IMR-90 (cell line): Measurements from ENCODE around the gene ZNF827. TPM values are rescaled to one million over a fixed set of nuclear protein-coding genes. Genes with fewer than 3 reads are reported as not detected.

ENCODE experiments used
- ATAC-seq: fragments of 200-7000 bp; cut with Tn5 transposase; 2 replicates; pipeline ENCODE4 v1.9.1; 2020; ENCODE audit warnings: low read depth, mild to moderate bottlenecking, moderate library complexity
- BruUV-seq: library from RNA; stranded (reverse); fragments of 400-500 nt; replicated peaks from 2 replicates; lab custom pipeline; 2021; lab: Mats Ljungman, UMichigan
- CTCF ChIA-PET: fragments of 300-600 bp; formaldehyde crosslinking; extraction: SDS; loops from one replicate; lab custom pipeline; 2021; ENCODE audit warnings: antibody characterized with exemption; lab: Yijun Ruan, JAX
- POLR2A ChIA-PET: fragments of 300-600 bp; sonication (Branson Sonifier 250); formaldehyde crosslinking; loops from one replicate; lab custom pipeline; 2022; ENCODE audit warnings: antibody characterized with exemption; ENCODE audit not compliant: unreplicated experiment; lab: Charles Lee
- DNase-seq: peaks from one replicate; pipeline ENCODE4 v3.0.0; 2013
- H2AFZ ChIP-seq: replicated peaks from 2 replicates; pipeline ENCODE3; 2013; ENCODE audit warnings: low read length, mild to moderate bottlenecking; ENCODE audit not compliant: poor library complexity
- H2AK5ac ChIP-seq: 2 replicates; pipeline ENCODE4 v1.6.1; 2013; ENCODE audit warnings: low read depth, low read length, inconsistent platforms
- H2AK9ac ChIP-seq: replicated peaks from 2 replicates; pipeline ENCODE3; 2013; ENCODE audit warnings: mild to moderate bottlenecking, low read depth, low read length, moderate library complexity; ENCODE audit not compliant: poor library complexity
- H2BK120ac ChIP-seq: 2 replicates; pipeline ENCODE4 v1.6.1; 2013; ENCODE audit warnings: low read depth, low read length, inconsistent platforms
- H2BK15ac ChIP-seq: 3 replicates; pipeline ENCODE4 v1.6.1; 2013; ENCODE audit warnings: low read depth, low read length, inconsistent platforms
- H2BK20ac ChIP-seq: 2 replicates; pipeline ENCODE4 v1.6.1; 2013; ENCODE audit warnings: low read depth, mild to moderate bottlenecking, inconsistent platforms, low read length, moderate library complexity
- H2BK5ac ChIP-seq: 2 replicates; pipeline ENCODE4 v1.6.1; 2013; ENCODE audit warnings: mild to moderate bottlenecking, low read depth, low read length, inconsistent platforms; ENCODE audit not compliant: poor library complexity, severe bottlenecking
- H3K14ac ChIP-seq: replicated peaks from 2 replicates; pipeline ENCODE4 v1.6.1; 2013; ENCODE audit warnings: low read depth, low read length, inconsistent platforms
- H3K18ac ChIP-seq: 2 replicates; pipeline ENCODE4 v1.6.1; 2013; ENCODE audit warnings: low read depth, low read length, control low read depth
- H3K23ac ChIP-seq: 2 replicates; pipeline ENCODE4 v1.6.1; 2013; ENCODE audit warnings: low read depth, low read length, inconsistent platforms
- H3K27ac ChIP-seq: 2 replicates; pipeline ENCODE4 v1.5.1; 2013; ENCODE audit warnings: mild to moderate bottlenecking, control low read depth, low read length; ENCODE audit not compliant: insufficient read depth
- H3K27me3 ChIP-seq: 2 replicates; pipeline ENCODE4 v1.6.1; 2013; ENCODE audit warnings: low read length; ENCODE audit not compliant: control insufficient read depth, insufficient read depth
- H3K36me3 ChIP-seq: 2 replicates; pipeline ENCODE4 v1.6.1; 2013; ENCODE audit warnings: low read length, mixed read lengths; ENCODE audit not compliant: control insufficient read depth, insufficient read depth
- H3K4ac ChIP-seq: 2 replicates; pipeline ENCODE4 v1.6.1; 2013; ENCODE audit warnings: low read depth, low read length, inconsistent platforms
- H3K4me1 ChIP-seq: 2 replicates; pipeline ENCODE4 v1.6.1; 2013; ENCODE audit warnings: low read length, mixed read lengths; ENCODE audit not compliant: control insufficient read depth, insufficient read depth
- H3K4me2 ChIP-seq: 2 replicates; pipeline ENCODE4 v1.6.1; 2013; ENCODE audit warnings: low read depth, mild to moderate bottlenecking, control low read depth, low read length, moderate library complexity
- H3K4me3 ChIP-seq: 2 replicates; pipeline ENCODE4 v1.5.1; 2013; ENCODE audit warnings: low read depth, mild to moderate bottlenecking, control low read depth, low read length, moderate library complexity; ENCODE audit not compliant: insufficient read depth
- H3K56ac ChIP-seq: 2 replicates; pipeline ENCODE4 v1.6.1; 2013; ENCODE audit warnings: low read length, inconsistent platforms; ENCODE audit not compliant: insufficient read depth; ENCODE audit errors: extremely low read depth
- H3K79me1 ChIP-seq, 2 experiments: 2 replicates each; pipeline ENCODE4 v1.6.1; 2013; ENCODE audit warnings: low read length in 2 of 2, inconsistent platforms in 1 of 2, low read depth in 1 of 2
- H3K9ac ChIP-seq: 2 replicates; pipeline ENCODE4 v1.6.1; 2013; ENCODE audit warnings: low read depth, low read length, control low read depth
- H3K9me1 ChIP-seq: 2 replicates; pipeline ENCODE4 v1.6.1; 2013; ENCODE audit warnings: low read length, inconsistent platforms; ENCODE audit not compliant: insufficient read depth
- H3K9me3 ChIP-seq: 2 replicates; pipeline ENCODE4 v1.6.1; 2013; ENCODE audit warnings: low read length; ENCODE audit not compliant: control insufficient read depth, insufficient read depth
- H4K20me1 ChIP-seq: 2 replicates; pipeline ENCODE4 v1.6.1; 2013; ENCODE audit warnings: low read length, inconsistent platforms; ENCODE audit not compliant: insufficient read depth
- H4K5ac ChIP-seq: 2 replicates; pipeline ENCODE4 v1.6.1; 2013; ENCODE audit warnings: mild to moderate bottlenecking, low read depth, low read length, control low read depth
- H4K8ac ChIP-seq, 2 experiments: 2 replicates each; pipeline ENCODE4 v1.6.1; 2013; ENCODE audit warnings: low read depth in 2 of 2, low read length in 2 of 2, control low read depth in 1 of 2, inconsistent platforms in 1 of 2
- H4K91ac ChIP-seq: 2 replicates; pipeline ENCODE4 v1.6.1; 2013; ENCODE audit warnings: low read depth, low read length, inconsistent platforms; ENCODE audit not compliant: insufficient read depth
- BHLHE40 ChIP-seq: fragments of 150-350 bp; IDR thresholded peaks from 2 replicates; pipeline ENCODE4 v1.6.1; 2016; ENCODE audit warnings: mild to moderate bottlenecking, low read depth, low read length
- CEBPB ChIP-seq: IDR thresholded peaks from 2 replicates; pipeline ENCODE4 v1.6.1; 2012; ENCODE audit warnings: low read depth, low read length, improper control_type of control experiment
- CHD1 ChIP-seq: IDR thresholded peaks from 2 replicates; pipeline ENCODE4 v1.6.1; 2012; ENCODE audit warnings: low read depth, low read length, improper control_type of control experiment
- CTCF ChIP-seq: conservative IDR thresholded peaks from 2 replicates; pipeline ENCODE4 v1.5.1; 2012; ENCODE audit warnings: mild to moderate bottlenecking, low read depth, low read length, improper control_type of control experiment
- ELK1 ChIP-seq: fragments of 150-350 bp; IDR thresholded peaks from 2 replicates; pipeline ENCODE4 v1.6.1; 2016; ENCODE audit warnings: low read depth, mild to moderate bottlenecking, low read length, moderate library complexity, borderline replicate concordance
- FOS ChIP-seq: fragments of 150-350 bp; IDR thresholded peaks from 2 replicates; pipeline ENCODE4 v1.6.1; 2016; ENCODE audit warnings: low read depth, low read length
- MAFK ChIP-seq: IDR thresholded peaks from 2 replicates; pipeline ENCODE4 v1.6.1; 2012; ENCODE audit warnings: low read depth, low read length, improper control_type of control experiment
- MAZ ChIP-seq: IDR thresholded peaks from 2 replicates; pipeline ENCODE4 v1.6.1; 2012; ENCODE audit warnings: low read depth, mild to moderate bottlenecking, low read length, improper control_type of control experiment, moderate library complexity, borderline replicate concordance
- MXI1 ChIP-seq: IDR thresholded peaks from 2 replicates; pipeline ENCODE4 v1.6.1; 2012; ENCODE audit warnings: low read depth, mild to moderate bottlenecking, low read length, moderate library complexity, borderline replicate concordance
- NFE2L2 ChIP-seq: fragments of 150-350 bp; IDR thresholded peaks from 2 replicates; pipeline ENCODE4 v1.6.1; 2016; ENCODE audit warnings: low read depth, mild to moderate bottlenecking, low read length
- POLR2A ChIP-seq: IDR thresholded peaks from 2 replicates; pipeline ENCODE4 v1.6.1; 2012; ENCODE audit warnings: mild to moderate bottlenecking, low read depth, low read length
- RAD21 ChIP-seq: IDR thresholded peaks from 2 replicates; pipeline ENCODE4 v1.6.1; 2012; ENCODE audit warnings: low read length, improper control_type of control experiment
- RCOR1 ChIP-seq: IDR thresholded peaks from 2 replicates; pipeline ENCODE4 v1.6.1; 2012; ENCODE audit warnings: mild to moderate bottlenecking, low read length, improper control_type of control experiment; ENCODE audit not compliant: insufficient replicate concordance
- RFX5 ChIP-seq: IDR thresholded peaks from 2 replicates; pipeline ENCODE4 v1.8.0; 2012; ENCODE audit warnings: low read depth, mild to moderate bottlenecking, low read length, moderate library complexity
- SMC3 ChIP-seq: fragments of 150-350 bp; IDR thresholded peaks from 2 replicates; pipeline ENCODE4 v1.6.1; 2016; ENCODE audit warnings: low read depth, mild to moderate bottlenecking, antibody characterized with exemption, low read length, moderate library complexity
- USF2 ChIP-seq: fragments of 150-350 bp; IDR thresholded peaks from 2 replicates; pipeline ENCODE4 v1.6.1; 2017; ENCODE audit warnings: mild to moderate bottlenecking, antibody characterized with exemption, low read length, low read depth
- WGBS, 2 experiments: methylation state at CpG; one replicate each; pipeline versions ENCODE4 v1.1.5 to v1.1.7; 2013; ENCODE audit warnings: missing lambda C conversion rate in 2 of 2; ENCODE audit not compliant: insufficient read length in 1 of 2; ENCODE audit errors: extremely low coverage in 2 of 2; 5-methylcytosine and 5-hydroxymethylcytosine counted together
- dilution Hi-C: fragments of 300-500 bp; cut with HindIII; formaldehyde crosslinking; loops from one replicate; pipeline ENCODE4 v1.14.3; 2018; ENCODE audit warnings: low sequenced_read_pairs; ENCODE audit not compliant: unreplicated experiment
- in situ Hi-C: fragments of 300-500 bp; cut with MboI; formaldehyde crosslinking; loops from 3 replicates; pipeline ENCODE4 v1.14.3; 2019; ENCODE audit warnings: low sequenced_read_pairs, inconsistent platforms, mixed read lengths
- intact Hi-C: fragments of 100-400 bp; cut with micrococcal nuclease; formaldehyde crosslinking; loops from 2 replicates; pipeline ENCODE4 v1.10.0; 2022
- polyA plus RNA-seq, 3 experiments: library from polyadenylated mRNA; depleted of rRNA; stranded (reverse); fragments of >200 nt; gene quantifications; 2 replicates each; pipeline ENCODE4 v1.2.3, GENCODE V29; 2012; ENCODE audit warnings: low replicate concordance in 1 of 3
- total RNA-seq: library from RNA; depleted of rRNA; stranded (reverse); fragments of >200 nt; gene quantifications from 2 replicates; pipeline ENCODE4 v1.2.3, GENCODE V29; 2012

The ZNF827 gene
- total and polyA plus RNA-seq, 2 of the 4 experiments (the other 2 are of a cell fraction): 6.6 to 31.7 TPM

- dilution Hi-C loops (no loop called here), intact Hi-C loops (no loop called here), in situ Hi-C loops (no loop called here)
- ATAC-seq: no peak
- Histone ChIP-seq H3K4ac (no peak overlapping the region), H2BK15ac (no peak overlapping the region), H2BK120ac (no peak overlapping the region), H3K56ac (no peak overlapping the region), H3K4me1 (peaks cover 2% of the 10 kb centered on the region; the same call in 1 of the 2 replicates), H4K20me1 (no peaks in the 10 kb centered on the region), H3K14ac (no peak overlapping the region), H3K4me3 (no peak overlapping the region), H4K5ac (no peak overlapping the region), H3K36me3 (peaks cover 4% of the 10 kb centered on the region), H3K18ac (no peak overlapping the region), H4K8ac (no peak overlapping the region), H3K9me1 (peaks cover 5% of the 10 kb centered on the region; the same call in 1 of the 2 replicates), H4K91ac (no peak overlapping the region), H2AFZ (no peak overlapping the region), H3K4me2 (no peak overlapping the region), H3K9me3 (no peaks in the 10 kb centered on the region; the same call in 1 of the 2 replicates), H3K23ac (no peak overlapping the region), H2BK20ac (no peak overlapping the region), H2AK5ac (no peak overlapping the region), H3K27ac (no peak overlapping the region), H3K27me3 (no peaks in the 10 kb centered on the region), H3K79me1 (peaks cover 0 to 4% of the 10 kb centered on the region in 2 experiments; a peak in 2 of 4 replicates), H2AK9ac (no peak overlapping the region), H2BK5ac (no peak overlapping the region), H3K9ac (no peak overlapping the region)
- no peak for DNase-seq
- WGBS, 2 experiments: no CpG with 5 or more reads among the region's 2 CpGs
- POLR2A ChIA-PET: no interaction called here
- TF ChIP-seq USF2: no peak
- TF ChIP-seq BHLHE40: no peak
- no peak for TF ChIP-seq RFX5
- TF ChIP-seq MXI1: no peak
- no peak for TF ChIP-seq NFE2L2
- no peak for TF ChIP-seq SMC3
- TF ChIP-seq RCOR1: no peak
- TF ChIP-seq CHD1: no peak
- no peak for TF ChIP-seq FOS
- TF ChIP-seq CTCF: no peak
- no peak for TF ChIP-seq POLR2A
- no peak for TF ChIP-seq CEBPB
- TF ChIP-seq MAZ: no peak
- TF ChIP-seq RAD21: no peak
- no peak for TF ChIP-seq MAFK
- TF ChIP-seq ELK1: no peak
- no TSS peak for BruUV-seq
- CTCF ChIA-PET: no interaction called here
Measured at GRCh38 chr4:145784036-145784435, 154.6 kb downstream of the ZNF827 start.
